GM19395 (cell line): Measurements from ENCODE around the gene NOX4.

Experiments
- ATAC-seq: cut with Tn5 transposase; IDR thresholded peaks from one replicate; pipeline ENCODE4 v1.9.1; 2021; ENCODE audit warnings: mild to moderate bottlenecking, moderate library complexity; ENCODE audit not compliant: unreplicated experiment

The NOX4 gene

GRCh38 chr11:89490981-89491690 is at the start of gene NOX4:
Gene NOX4 (minus strand): TSS chr11:89491375. CDS start chr11:89491246, 129 bp downstream.
- ATAC-seq = no peak

- ATAC-seq = no peak
These were observed 49.7 kb upstream of the NOX4 start for GRCh38 chr11:89540826-89541225.

- ATAC-seq = no peak
These were observed 46.8 kb upstream of the NOX4 start for GRCh38 chr11:89537936-89538335.

- no peak for ATAC-seq
These were observed 45.8 kb upstream of the NOX4 start for GRCh38 chr11:89536926-89537325.

- ATAC-seq = no peak
These were observed 44.0 kb upstream of the NOX4 start for GRCh38 chr11:89535221-89535620.

GRCh38 chr11:89529626-89530380 is 38.6 kb upstream of the NOX4 start:
- ATAC-seq = no peak

GRCh38 chr11:89521792-89522191 is 30.6 kb upstream of the NOX4 start:
- ATAC-seq = no peak

- no peak for ATAC-seq
These were observed 30.1 kb upstream of the NOX4 start for GRCh38 chr11:89521294-89521693.

GRCh38 chr11:89516496-89516895 is 25.3 kb upstream of the NOX4 start:
- ATAC-seq = no peak

- no peak for ATAC-seq
These were observed 17.4 kb upstream of the NOX4 start for GRCh38 chr11:89508544-89508943.

- ATAC-seq = no peak
These were observed 13.1 kb upstream of the NOX4 start for GRCh38 chr11:89504270-89504669.

GRCh38 chr11:89503422-89503821 is 12.2 kb upstream of the NOX4 start:
- ATAC-seq = no peak

- no peak for ATAC-seq
These were observed 11.1 kb upstream of the NOX4 start for GRCh38 chr11:89502301-89502700.

GRCh38 chr11:89500336-89500735 is 9.2 kb upstream of the NOX4 start:
- no peak for ATAC-seq

- ATAC-seq = no peak
These were observed 7.8 kb upstream of the NOX4 start for GRCh38 chr11:89498845-89499448.

GRCh38 chr11:89495951-89496350 is 4.8 kb upstream of the NOX4 start:
- no peak for ATAC-seq

- ATAC-seq = no peak
These were observed 2.3 kb upstream of the NOX4 start for GRCh38 chr11:89493431-89493830.

- ATAC-seq = no peak
These were observed 584 bp downstream of the NOX4 start for GRCh38 chr11:89490602-89490980.

GRCh38 chr11:89489930-89490329 is 1.2 kb downstream of the NOX4 start:
- ATAC-seq = no peak

GRCh38 chr11:89487016-89487415 is 4.2 kb downstream of the NOX4 start:
- ATAC-seq = no peak

- no peak for ATAC-seq
These were observed 6.3 kb downstream of the NOX4 start for GRCh38 chr11:89484896-89485295.

- ATAC-seq = no peak
These were observed 14.0 kb downstream of the NOX4 start for GRCh38 chr11:89477175-89477574.
